ENCODE data around the gene NREP. TPM values are rescaled to one million over a fixed set of nuclear protein-coding genes. Genes with fewer than 3 reads are reported as not detected.

Gene NREP
- total and polyA plus RNA-seq, 2 experiments from 2014 or later = 260 to 300 TPM

DNA sequence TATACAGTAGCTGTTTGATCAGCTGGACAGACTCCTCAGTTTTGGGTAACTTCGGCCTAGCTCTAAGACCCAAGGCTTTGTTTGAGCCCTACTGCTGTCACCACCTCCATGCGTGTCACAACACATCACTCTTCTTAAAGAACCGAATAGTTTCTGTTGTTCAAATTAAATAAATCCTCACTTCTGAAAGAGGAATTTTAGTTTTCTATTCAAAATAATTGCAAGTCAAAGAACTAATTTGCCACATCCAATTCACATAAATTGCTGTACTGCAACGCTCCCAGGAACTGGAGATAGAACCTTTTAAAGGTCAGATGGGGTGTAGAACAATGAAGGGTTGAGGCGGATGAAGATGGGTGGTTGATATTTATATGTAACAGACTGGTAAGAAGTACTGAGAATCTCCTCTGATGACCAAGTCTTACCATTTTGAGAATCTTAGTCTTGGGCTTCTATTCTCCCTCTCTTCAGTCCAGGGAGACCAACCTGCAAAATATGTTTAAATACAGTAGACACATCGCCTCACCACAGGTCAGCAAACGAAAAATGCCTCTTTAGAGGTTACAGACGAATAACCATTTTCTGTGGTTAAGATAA lies 1.6 kb downstream of the NREP start (continued):
- TF ChIP-seq ZNF462 (CRISPR knock-in tag; IDR thresholded peaks at IDR 0.05) = no peak
- no peak for TF ChIP-seq CTCF (conservative IDR thresholded peaks at IDR 0.05; ENCODE audit: low read depth in 2 of 2)
- no peak for TF ChIP-seq ZNF114 (CRISPR knock-in tag; IDR thresholded peaks at IDR 0.05)

- H3K4me3 Mint-ChIP-seq = peak overlapping the region; percentile 23; the same call in 2 of the 3 replicates
- H3K9me2 ChIP-seq (ENCODE audit: insufficient read depth) = no peaks in the 10 kb centered on the region
- H3K27ac ChIP-seq (ENCODE audit: low read depth) = no peak overlapping the region
- no peak overlapping the region for H3K27ac Mint-ChIP-seq
- H3K36me3 ChIP-seq (ENCODE audit: insufficient read depth) = no peaks in the 10 kb centered on the region
- peak overlapping the region; percentile 70 for H3K4me3 ChIP-seq
- peaks cover 32% of the 10 kb centered on the region; the same call in 1 of the 2 replicates for H4K20me1 ChIP-seq (replicated peaks; ENCODE audit: insufficient read depth)
- peaks cover 51% of the 10 kb centered on the region for H3K4me1 Mint-ChIP-seq
- H3K27me3 Mint-ChIP-seq (ENCODE audit: insufficient read depth, low read depth, poor library complexity) = no peaks in the 10 kb centered on the region
- H3F3A ChIP-seq (replicated peaks; ENCODE audit: low read depth) = no peaks in the 10 kb centered on the region
- H2AFZ ChIP-seq = no peak overlapping the region
- peaks cover 33% of the 10 kb centered on the region for H3K36me3 Mint-ChIP-seq (ENCODE audit: low read depth)
- peaks cover 3% of the 10 kb centered on the region; the same call in 2 of the 3 replicates for H3K9me3 Mint-ChIP-seq
- no peak for ATAC-seq
- H3K4me1 ChIP-seq (ENCODE audit: insufficient read depth) = peaks cover 52% of the 10 kb centered on the region
- DNase-seq (ENCODE audit: low spot score) = no peak
- TF ChIP-seq, protein P1, sequence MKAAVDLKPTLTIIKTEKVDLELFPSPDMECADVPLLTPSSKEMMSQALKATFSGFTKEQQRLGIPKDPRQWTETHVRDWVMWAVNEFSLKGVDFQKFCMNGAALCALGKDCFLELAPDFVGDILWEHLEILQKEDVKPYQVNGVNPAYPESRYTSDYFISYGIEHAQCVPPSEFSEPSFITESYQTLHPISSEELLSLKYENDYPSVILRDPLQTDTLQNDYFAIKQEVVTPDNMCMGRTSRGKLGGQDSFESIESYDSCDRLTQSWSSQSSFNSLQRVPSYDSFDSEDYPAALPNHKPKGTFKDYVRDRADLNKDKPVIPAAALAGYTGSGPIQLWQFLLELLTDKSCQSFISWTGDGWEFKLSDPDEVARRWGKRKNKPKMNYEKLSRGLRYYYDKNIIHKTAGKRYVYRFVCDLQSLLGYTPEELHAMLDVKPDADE (IDR thresholded peaks at IDR 0.05) = no peak
- peaks cover 78% of the 10 kb centered on the region for H3K79me2 ChIP-seq (replicated peaks; ENCODE audit: insufficient read depth)
- no peaks in the 10 kb centered on the region for H3K27me3 ChIP-seq (ENCODE audit: insufficient read depth)
- peak overlapping the region; percentile 87 for H3K4me2 ChIP-seq
Measured at GRCh38 chr5:111753884-111754589, 3.0 kb downstream of the NREP start.

Data from GM23338 (cell line).